GM12864 (cell line): Measurements from ENCODE around the gene GUCA1A.
A peak's percentile ranks its signal among the peaks of the same experiment; 100 is the strongest.
"Not testable (repeated sequence)": the region's sequence is repeated elsewhere in the genome, so short reads cannot be mapped to it uniquely, and the experiment has no call there.

ENCODE experiments used
- DNase-seq: peaks from one replicate; pipeline ENCODE4 v3.0.0-alpha.2; 2011; ENCODE audit warnings: low read depth
- H3K4me3 ChIP-seq: 2 replicates; pipeline ENCODE4 v1.5.1; 2011; ENCODE audit warnings: mild to moderate bottlenecking, low read depth, low read length, control low read depth
- CTCF ChIP-seq: IDR thresholded peaks from 2 replicates; pipeline ENCODE4 v1.5.1; 2011; ENCODE audit warnings: low read depth, mild to moderate bottlenecking, moderate library complexity, low read length, control low read depth, inconsistent platforms; ENCODE audit errors: missing control alignments

The GUCA1A gene

GRCh38 chr6:42163981-42164380 is 9.2 kb upstream of the GUCA1A start:
- no peak for DNase-seq
- H3K4me3 ChIP-seq: no peak overlapping the region
- TF ChIP-seq CTCF: no peak

DNA sequence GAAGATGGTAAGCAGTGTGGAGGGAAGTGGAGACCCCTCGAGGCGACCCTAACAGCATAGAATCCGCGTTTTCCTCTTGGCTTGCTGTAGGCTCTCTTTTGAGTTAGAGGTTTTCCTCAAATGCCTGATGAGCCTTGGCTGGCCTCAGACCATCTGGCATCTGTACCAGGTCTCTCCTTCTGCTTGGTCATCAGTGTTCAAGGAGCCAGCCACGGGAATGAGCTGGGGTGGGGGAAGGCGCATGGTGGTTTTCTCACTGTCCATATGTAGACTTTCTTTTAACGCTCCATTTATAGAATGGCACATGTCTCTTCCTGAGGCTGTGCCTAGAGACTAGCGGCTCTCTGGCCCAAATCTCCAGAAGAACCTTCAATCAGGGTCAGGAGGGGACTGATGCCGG is 8.1 kb upstream of the GUCA1A start:
- DNase-seq: no peak
- H3K4me3 ChIP-seq: no peak overlapping the region
- no peak for TF ChIP-seq CTCF

- peak; percentile 31 for DNase-seq
- peak; percentile 94 for TF ChIP-seq CTCF
- no peak overlapping the region for H3K4me3 ChIP-seq
These were observed 6.6 kb upstream of the GUCA1A start for GRCh38 chr6:42166444-42167141.

- TF ChIP-seq CTCF: no peak
- no peak for DNase-seq
- no peak overlapping the region for H3K4me3 ChIP-seq
These were observed 4.5 kb upstream of the GUCA1A start for GRCh38 chr6:42168650-42169049.

DNA sequence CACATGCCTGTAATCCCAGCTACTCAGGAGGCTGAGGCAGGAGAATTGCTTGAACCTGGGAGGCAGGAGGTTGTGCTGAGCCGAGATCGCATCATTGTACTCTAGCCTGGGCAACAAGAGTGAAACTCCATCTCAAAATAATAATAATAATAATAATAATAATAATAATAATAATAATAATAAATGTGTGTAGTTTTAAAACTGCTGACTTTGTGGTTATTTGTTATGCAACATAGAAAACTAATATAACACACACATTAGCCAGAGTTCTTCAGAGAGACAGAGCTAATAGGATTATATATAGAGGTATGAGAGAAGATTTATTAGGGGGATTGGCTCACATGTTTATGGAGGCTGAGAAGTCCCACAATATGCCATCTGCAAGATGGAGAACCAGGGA is 3.4 kb upstream of the GUCA1A start:
- not testable (repeated sequence) for DNase-seq

DNA sequence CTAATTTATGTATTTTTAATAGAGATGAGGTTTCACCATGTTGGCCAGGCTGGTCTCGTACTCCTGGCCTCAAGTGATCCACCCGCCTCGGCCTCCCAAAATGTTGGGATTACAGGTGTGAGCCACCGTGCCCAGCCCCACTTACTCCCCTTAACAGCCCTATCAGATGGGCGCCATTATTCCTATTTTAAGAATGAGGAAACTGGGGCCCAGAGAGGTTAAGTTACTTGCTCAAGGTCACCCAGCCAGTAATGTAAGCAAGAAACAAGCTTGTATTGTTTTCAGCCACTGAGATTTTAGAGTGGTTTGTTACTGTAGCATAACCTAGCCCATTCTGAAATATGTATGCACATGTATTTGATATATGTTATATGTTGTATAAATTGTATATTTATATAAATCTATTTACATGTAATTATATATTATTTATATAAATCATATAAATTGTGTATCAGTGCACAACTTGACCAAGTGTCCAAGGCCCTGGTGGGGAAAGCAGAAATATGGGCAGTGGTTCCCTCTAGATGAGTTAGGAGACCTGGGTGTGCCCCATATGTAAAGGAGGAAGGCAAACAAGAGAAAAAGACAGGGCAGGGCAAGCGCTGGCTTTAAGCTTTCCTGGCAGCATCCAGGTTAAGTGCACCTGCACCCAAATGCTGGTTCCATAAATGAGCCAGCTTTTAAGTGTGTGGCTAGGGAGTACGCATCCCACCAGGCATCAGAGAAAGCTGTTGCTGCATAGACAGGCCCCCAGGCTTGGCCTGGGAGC is 1.2 kb upstream of the GUCA1A start:
- no peak for TF ChIP-seq CTCF
- H3K4me3 ChIP-seq: no peak overlapping the region
- DNase-seq: no peak

More for the DNA sequence above, 3.4 kb upstream of the GUCA1A start:
- H3K4me3 ChIP-seq: not testable (repeated sequence)

GRCh38 chr6:42175860-42176259 is 2.7 kb downstream of the GUCA1A start:
- DNase-seq: no peak
- no peak for TF ChIP-seq CTCF
- H3K4me3 ChIP-seq: no peak overlapping the region
